CD4-positive, alpha-beta T cell treated with Interleukin-2 at 100 ng/mL for 4 hours (primary cell): ENCODE data around the gene ZNF69.
A peak's percentile ranks its signal among the peaks of the same experiment; 100 is the strongest.
"Not testable (repeated sequence)": the region's sequence is repeated elsewhere in the genome, so short reads cannot be mapped to it uniquely, and the experiment has no call there.

Experiments
- DNase-seq: peaks from one replicate; pipeline ENCODE4 v3.0.0-alpha.2; 2020; ENCODE audit warnings: low spot score

The ZNF69 gene

DNA sequence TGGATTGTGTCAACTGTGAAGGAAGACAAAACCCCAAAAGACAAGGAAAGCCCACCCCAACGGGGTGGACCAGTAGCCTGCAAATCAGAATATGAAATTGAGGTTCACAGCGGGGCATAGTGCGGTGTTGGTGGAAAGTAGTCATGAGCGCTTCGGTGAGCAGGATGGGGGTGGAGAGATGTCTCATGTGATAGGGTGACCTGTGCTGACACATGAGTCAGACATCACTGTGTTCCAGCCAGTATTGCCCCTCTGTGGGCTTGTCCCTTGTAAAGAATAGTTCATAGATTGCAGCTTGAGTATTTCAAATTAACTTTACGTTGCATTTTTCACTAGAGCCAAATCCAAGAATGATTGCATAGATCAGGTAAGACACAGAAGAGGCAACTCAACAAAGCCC is 7.3 kb downstream of the ZNF69 start:
- DNase-seq: no peak

DNA sequence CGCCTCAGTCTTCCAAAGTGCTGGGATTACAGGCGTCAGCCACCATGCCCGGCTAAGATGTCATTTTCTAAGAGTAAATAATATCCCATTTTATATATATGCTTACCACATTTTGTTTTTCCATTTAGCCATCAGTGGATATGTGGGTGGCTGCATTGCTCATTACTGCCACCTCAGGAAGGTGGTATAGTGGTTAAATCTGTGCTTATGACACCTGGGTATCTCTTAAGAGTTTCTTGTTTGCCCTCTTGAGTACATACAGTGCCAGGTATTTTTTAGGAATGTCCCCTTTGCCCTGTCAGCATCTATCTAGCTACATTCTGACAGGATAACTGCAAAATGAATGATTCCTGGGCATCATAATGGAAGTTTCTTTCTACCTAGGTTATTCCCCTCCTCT is 14.6 kb downstream of the ZNF69 start:
- no peak for DNase-seq

DNA sequence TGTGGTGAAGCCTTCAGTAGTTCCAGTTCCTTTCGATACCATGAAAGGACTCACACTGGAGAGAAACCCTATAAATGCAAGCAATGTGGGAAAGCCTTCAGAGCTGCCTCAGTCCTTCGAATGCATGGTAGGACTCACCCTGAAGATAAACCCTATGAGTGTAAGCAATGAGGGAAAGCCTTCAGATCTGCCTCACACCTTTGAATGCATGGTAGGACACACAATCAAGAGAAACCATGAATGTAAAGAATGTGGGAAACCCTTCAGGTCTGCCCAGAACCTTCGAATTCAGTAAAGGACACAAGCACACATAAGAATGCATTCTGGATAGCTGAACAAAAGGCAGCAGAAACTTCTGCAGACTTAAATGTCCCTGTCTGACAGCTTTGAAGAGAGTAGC is 18.3 kb downstream of the ZNF69 start:
- no peak for DNase-seq

DNA sequence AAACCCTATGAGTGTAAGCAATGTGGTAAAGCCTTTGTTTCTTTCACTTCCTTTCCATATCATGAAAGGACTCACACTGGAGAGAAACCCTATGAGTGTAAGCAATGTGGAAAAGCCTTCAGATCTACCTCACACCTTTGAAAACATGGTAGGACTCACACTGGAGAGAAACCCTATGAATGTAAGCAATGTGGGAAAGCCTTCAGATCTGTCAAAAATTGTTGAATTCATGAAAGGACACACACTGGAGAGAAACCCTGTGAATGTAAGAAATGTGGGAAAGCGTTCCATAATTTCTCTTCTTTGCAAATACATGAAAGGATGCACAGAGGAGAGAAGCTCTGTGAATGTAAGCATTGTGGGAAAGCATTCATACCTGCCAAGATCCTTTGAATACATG is 24.4 kb downstream of the ZNF69 start:
- not testable (repeated sequence) for DNase-seq

DNA sequence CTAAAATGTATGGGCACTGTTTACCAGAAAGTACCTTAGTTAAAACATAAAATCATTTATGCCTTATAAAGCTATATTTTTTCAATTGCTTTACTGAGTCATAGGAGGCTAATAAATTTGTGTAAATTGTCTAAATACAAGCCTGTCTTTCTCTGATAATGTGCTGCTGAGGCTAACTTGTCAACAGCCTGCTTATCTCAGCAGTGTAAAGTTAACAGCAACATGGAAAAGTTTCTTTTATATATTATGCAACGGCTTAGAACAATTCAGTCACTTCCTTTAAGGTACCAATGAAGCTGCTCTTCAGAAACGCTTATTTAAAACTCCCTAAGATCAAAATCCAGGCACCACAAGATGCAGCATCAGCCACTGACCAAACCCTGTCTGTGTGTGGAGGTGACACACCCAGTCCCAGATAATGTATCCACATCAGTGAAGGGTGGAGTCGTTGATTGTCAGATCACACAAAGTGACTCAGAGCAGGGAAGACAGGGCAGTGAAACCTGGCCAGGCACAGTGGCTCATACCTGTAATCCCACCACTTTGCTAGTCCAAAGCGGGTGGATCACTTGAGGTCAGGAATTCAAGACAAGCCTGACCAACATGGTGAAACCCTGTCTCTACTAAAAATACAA is 27.0 kb downstream of the ZNF69 start:
- not testable (repeated sequence) for DNase-seq

DNA sequence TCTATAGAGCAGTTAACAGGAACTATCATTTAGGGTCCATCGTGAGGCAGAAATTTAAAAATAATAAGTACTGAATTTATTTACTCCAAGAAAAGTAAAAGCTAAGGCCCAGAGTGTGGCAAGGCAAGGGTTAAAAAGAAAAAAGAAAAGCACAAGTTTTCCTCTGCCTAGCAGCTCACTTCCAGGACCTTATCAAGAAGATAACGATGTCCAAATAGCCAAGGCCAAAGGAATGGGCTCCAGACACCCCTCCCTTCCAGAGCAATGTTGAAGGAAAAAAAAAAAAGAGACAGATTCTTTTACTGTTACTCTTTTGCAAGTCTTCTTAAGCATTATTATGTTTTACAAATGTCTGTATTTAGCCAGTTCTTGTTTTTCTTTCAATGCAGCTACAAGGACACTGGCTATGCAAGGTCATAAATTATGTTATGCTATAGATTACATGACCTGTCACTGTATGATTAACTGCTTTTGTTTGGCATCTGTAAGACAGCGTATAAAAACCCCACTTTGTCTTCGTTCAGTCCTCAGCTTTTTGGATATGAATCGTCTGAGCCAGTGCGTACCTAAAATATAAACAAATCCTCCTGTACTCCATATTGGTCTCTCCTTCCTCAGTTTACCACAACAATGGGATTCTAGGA is 34.4 kb downstream of the ZNF69 start:
- DNase-seq: no peak

DNA sequence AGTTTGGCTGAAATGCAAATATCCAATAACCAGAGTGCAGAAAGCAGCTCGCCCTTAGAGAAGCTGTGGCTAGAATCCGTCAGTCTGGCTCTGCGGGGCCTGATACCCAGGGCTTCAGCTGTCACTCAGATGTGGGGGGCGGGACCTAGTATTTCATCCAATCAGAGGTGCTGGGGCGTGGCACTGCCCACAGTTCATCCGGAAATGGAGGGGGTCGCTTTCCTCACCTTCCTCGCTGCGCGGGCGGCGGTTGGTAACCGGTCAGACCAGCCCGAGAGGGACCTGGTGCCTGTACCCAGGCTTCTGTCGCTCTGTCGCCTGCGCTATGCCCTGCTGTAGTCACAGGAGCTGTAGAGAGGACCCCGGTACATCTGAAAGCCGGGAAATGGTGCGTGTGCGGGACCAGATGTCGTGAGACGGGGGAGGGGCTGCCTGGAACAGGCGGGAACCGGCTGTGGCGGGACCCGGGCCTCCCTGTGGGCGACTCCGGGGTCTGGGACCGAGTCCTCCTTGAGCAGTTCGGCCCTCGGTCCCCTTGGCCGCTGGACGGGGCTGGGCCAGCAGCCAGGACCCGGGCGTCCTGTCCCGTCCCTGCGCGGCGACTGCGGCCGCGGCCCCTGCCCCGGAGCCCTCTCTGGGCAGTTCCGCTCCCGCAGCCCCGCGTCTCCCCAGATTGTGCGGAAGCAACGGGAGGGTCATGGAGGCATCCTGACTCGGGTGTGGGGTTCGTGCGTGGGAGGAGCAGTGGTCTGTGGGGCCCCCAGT is 37.5 kb downstream of the ZNF69 start, which contains the start of gene ZNF700:
Gene ZNF700, plus strand, starts transcription at position 222 of the 765 bp plus-strand sequence. Its CDS starts 104 bp downstream, at position 326.
- peak; percentile 94 for DNase-seq

DNA sequence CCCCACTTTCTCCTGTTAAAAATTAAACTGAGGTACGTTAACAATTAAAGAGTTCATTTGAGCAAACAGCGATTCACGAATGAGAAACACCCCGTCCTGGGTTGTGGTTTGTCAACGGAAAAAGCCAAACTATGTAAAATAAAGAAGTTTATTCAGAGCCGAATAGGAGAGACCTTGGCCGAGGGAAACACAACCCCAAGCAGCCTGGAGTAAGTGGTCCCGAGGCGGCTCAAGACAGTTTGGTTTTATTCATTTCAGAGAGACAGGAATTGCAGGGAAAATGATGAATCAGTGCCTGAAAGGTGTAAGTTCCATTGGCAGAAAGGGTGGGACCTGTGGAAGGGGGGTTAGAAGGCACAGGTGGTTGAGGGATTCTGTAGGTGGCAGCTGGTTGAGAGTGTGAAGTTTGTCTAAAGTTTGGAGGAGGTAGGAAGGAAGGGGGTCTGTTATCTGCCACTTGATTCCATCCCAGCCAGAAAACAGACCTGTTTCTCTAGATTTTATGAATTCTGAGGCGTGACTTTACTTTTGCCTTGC is 38.1 kb downstream of the ZNF69 start:
- peak; percentile 7 for DNase-seq

DNA sequence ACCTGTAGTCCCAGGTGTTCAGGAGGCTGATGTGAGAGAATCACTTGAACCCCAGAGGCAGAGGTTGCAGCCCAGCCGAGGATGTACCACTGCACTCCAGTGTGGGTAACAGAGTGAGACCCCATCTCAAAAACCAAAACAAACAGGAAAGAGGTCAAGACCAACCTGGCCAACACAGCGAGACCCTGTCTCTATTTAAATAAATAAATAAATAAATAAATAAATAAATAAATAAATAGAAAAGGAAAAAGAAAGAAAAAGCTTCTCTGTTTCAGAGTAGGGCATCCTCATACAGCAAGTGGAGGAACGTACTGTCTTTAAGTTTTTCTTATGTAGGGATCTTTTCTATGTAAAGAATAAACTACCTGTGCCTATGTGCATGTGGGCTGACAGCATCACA is 39.6 kb downstream of the ZNF69 start:
- DNase-seq: no peak

DNA sequence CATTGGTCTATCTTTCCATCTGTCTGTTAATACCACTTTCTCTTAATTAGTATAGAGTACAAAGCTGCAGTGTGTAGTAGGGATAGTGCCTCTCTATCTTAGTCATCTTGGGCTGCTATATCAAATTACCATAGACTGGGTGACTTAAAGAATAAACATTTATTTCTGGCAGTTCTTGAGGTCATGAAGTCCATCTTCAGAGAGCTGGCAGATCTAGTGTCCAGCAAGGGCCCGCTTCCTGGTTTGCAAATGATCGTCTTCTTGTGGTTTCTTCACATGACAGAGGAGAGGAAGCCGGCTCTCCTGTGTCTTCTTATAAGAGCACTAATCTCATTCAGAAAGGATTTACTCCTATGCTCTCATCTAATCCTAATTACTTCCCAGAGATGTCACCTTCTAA is 43.5 kb downstream of the ZNF69 start:
- no peak for DNase-seq

DNA sequence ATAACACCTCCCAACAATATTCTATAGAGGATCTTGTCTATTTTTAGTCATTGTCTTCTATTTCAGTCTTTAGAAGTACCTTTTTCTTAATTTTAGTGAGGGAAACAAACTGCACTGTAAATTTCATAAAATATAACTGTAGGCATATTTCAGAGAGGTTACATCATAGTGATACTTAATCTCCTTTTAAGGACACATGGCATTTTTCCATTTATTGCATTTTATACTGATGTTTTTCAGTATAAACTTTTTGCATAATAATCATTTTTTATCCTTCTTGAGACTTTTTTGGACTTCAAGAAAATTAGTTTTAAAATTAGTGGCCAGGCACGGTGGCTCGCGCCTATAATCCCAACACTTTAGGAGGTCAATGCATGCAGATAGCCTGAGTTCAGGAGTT is 43.9 kb downstream of the ZNF69 start:
- no peak for DNase-seq

DNA sequence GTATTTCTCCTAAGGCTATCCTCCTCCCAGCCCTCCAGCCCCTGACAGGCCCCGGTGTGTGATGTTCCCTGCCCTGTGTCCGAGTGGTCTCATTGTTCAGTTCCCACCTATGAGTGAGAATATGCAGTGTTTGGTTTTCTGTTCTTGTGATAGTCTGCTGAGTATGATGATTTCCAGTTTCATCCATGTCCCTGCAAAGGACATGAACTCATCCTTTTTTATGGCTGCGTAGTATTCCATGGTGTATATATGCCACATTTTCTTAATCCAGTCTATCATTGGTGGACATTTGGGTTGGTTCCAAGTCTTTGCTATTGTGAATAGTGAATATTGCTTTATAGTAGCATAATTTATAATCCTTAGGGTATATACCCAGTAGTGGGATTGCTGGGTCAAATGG is 48.2 kb downstream of the ZNF69 start:
- DNase-seq: not testable (repeated sequence)

DNA sequence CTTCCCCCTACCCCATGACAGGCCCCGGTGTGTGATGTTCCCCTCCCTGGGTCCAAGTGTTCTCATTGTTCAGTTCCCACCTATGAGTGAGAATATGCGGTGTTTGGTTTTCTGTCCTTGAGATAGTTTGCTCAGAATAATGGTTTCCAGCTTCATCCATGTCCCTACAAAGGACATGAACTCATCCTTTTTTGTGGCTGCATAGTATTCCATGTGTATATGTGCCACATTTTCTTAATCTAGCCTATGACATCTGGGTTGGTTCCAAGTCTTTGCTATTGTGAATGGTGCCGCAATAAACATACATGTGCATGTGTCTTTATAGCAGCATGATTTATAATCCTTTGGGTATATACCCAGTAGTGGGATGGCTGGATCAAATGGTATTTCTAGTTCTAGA is 50.8 kb downstream of the ZNF69 start:
- not testable (repeated sequence) for DNase-seq

DNA sequence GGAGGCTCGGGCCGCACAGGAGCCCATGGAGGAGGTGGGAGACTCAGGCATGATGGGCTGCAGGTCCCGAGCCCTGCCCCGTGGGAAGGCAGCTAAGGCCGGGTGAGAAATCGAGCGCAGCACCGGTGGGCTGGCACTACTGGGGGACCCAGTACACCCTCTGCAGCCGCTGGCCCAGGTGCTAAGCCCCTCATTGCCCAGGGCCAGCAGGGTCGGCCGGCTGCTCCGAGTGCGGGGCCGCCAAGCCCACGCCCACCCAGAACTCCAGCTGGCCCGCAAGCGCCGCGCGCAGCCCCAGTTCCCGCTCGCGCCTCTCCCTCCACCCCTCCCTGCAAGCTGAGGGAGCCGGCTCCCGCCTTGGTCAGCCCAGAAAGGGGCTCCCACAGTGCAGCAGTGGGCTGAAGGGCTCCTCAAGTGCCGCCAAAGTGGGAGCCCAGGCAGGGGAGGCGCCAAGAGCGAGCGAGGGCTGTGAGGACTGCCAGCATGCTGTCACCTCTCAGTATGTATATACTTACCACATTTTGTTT is 53.8 kb downstream of the ZNF69 start:
- DNase-seq: not testable (repeated sequence)

DNA sequence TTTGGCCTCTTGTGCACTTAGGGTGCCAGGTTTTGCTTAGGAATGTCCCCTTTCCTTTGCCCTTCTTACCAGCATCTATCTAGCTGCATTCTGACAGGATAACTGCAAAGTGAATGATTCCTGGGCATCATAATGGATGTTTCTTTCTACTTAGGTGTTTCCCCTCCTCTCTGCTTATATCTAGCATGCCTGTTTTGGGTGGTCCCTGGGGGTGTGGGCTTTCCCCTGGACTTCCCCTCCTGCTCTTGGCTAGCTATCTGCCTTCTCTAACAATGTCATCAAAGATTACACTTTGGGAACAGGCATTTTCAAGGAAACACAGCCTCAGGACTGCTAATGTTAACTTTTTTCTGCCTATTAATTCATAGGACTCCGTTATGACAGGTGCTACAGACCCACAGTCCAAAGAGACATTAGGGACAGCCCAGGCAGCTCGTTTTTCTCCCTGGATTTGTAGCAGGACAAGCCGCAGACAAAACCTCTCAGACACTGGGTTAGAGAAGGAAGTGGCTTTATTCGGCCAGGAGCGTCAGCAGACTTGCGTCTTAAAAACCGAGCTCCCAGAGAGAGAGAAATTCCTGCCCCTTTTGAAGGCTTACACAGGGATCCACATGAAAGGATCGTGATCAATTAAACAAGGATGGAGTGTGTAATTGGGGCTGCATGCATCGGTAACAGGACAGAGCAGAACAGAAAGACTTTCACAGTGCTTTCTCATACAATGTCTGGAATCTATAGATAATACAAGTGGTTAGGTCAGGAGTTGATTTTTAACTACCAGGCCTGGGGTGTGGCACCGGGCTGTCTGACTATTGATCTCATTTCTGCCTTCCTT is 54.6 kb downstream of the ZNF69 start:
- no peak for DNase-seq

DNA sequence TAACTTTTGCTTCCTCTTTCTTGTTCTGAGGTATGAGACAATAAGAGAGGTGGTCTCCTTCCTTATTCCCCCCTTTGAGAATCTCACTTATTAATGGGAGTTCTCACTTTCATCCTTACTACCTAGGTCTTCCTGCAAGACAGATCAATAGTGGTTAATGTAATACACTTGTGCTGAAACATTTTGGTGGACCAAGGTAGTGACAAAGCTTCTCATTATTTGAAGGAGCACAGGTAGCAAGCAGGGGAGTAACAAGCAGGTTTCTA is 55.2 kb downstream of the ZNF69 start:
- DNase-seq: no peak

DNA sequence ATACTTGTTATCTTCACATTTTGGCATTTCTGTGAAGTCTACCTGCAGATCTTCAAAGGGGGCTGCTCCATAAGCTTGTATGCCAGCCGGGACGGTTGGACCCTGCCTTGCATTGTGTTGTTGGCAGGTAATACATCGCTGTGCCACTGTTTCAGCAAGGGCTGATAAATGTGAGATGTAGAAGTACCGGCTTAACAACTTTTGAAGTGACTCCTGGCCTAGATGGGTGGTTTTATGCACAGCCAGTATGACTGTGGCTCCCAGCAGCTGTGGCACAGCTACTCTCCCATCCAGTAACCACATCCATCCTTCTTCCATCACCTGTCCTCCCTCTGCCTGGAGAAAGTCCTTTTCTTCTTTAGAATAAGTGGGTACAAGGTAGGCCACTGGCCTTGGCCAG is 57.1 kb downstream of the ZNF69 start:
- DNase-seq: no peak

DNA sequence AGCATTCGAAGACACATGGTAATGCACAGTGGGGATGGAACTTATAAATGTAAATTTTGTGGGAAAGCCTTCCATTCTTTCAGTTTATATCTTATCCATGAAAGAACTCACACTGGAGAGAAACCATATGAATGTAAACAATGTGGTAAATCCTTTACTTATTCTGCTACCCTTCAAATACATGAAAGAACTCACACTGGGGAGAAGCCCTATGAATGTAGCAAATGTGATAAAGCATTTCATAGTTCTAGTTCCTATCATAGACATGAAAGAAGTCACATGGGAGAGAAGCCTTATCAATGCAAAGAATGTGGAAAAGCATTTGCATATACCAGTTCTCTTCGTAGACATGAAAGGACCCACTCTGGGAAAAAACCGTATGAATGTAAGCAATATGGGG is 61.1 kb downstream of the ZNF69 start:
- DNase-seq: no peak

DNA sequence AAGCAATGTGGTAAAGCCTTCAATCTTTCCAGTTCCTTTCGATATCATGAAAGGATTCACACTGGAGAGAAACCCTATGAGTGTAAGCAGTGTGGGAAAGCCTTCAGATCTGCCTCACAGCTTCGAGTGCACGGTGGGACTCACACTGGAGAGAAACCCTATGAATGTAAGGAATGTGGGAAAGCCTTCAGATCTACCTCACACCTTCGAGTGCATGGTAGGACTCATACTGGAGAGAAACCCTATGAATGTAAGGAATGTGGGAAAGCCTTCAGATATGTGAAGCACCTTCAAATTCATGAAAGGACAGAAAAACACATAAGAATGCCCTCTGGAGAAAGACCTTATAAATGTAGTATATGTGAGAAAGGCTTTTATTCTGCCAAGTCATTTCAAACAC is 61.6 kb downstream of the ZNF69 start:
- DNase-seq: no peak

DNA sequence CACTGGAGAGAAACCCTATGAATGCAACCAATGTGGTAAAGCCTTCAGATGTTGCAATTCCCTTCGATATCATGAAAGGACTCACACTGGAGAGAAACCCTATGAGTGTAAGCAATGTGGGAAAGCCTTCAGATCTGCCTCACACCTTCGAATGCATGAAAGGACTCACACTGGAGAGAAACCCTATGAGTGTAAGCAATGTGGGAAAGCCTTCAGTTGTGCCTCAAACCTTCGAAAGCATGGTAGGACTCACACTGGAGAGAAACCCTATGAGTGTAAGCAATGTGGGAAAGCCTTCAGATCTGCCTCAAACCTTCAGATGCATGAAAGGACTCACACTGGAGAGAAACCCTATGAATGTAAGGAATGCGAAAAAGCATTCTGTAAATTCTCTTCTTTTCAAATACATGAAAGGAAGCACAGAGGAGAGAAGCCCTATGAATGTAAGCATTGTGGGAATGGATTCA is 62.1 kb downstream of the ZNF69 start:
- DNase-seq: not testable (repeated sequence)

DNA sequence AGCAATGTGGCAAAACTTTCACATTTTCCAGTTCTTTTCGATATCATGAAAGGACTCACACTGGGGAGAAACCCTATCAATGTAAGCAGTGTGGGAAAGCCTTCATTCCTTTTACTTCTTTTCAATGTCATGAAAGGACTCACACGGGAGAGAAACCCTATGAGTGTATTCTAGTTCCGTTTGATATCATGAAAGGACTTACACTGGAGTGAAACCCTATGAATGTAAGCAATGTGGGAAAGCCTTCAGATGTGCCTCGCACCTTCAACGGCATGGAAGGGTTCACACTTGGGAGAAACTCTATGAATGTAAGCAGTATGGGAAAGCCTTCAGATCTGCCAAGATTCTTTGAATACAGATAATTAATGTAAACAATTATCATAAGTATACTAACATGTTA is 62.7 kb downstream of the ZNF69 start:
- DNase-seq: no peak
